K562 (cell line): ENCODE results near the gene C11orf52. TPM values are rescaled to one million over a fixed set of nuclear protein-coding genes. Genes with fewer than 3 reads are reported as not detected.

Experiments used
- CTBP1 ChIP-seq: fragments of 450-650 bp; IDR thresholded peaks from 2 replicates; pipeline ENCODE4 v1.6.1; 2016; ENCODE audit warnings: borderline replicate concordance
- ETV6 ChIP-seq, 3 experiments: fragments of 150-350 bp in 1 of 3; sonication (generic) in 1 of 3; formaldehyde crosslinking in 1 of 3; IDR thresholded peaks; 2 replicates each; pipeline versions ENCODE4 v1.6.1 to v1.8.0; 2014 to 2022; ENCODE audit warnings: borderline replicate concordance in 2 of 3, low read depth in 2 of 3, antibody characterized with exemption in 1 of 3, low read length in 1 of 3, mild to moderate bottlenecking in 1 of 3, missing genetic modification reagents in 1 of 3
- FOXK2 ChIP-seq, 2 experiments: fragments of 450-650 bp; IDR thresholded peaks in 1 of 2; conservative IDR thresholded peaks in 1 of 2; 2 replicates each; pipeline ENCODE4 v1.6.1; 2016; ENCODE audit warnings: low read depth in 2 of 2, mild to moderate bottlenecking in 1 of 2
- GMEB1 ChIP-seq: fragments of 250-450 bp; sonication (Bioruptor Pico); IDR thresholded peaks from 2 replicates; pipeline ENCODE4 v1.4.0; 2020; ENCODE audit warnings: mild to moderate bottlenecking
- HLTF ChIP-seq: fragments of 450-650 bp; IDR thresholded peaks from 2 replicates; pipeline ENCODE4 v1.6.1; 2016
- KDM1A ChIP-seq, 2 experiments: fragments of 450-650 bp; IDR thresholded peaks; 2 replicates each; pipeline ENCODE4 v1.6.1; 2016; ENCODE audit warnings: mild to moderate bottlenecking in 2 of 2
- L3MBTL2 ChIP-seq: fragments of 450-650 bp; IDR thresholded peaks from 2 replicates; pipeline ENCODE4 v1.6.1; 2016; ENCODE audit warnings: mild to moderate bottlenecking, moderate library complexity
- PCBP2 ChIP-seq: fragments of 200-400 bp; formaldehyde crosslinking; IDR thresholded peaks from 2 replicates; pipeline ENCODE4 v1.6.1; 2018; ENCODE audit warnings: low read length, low read depth, mild to moderate bottlenecking, moderate library complexity; ENCODE audit not compliant: poor library complexity, severe bottlenecking
- PHB ChIP-seq: fragments of 250-450 bp; sonication (Bioruptor Pico); IDR thresholded peaks from 2 replicates; pipeline ENCODE4 v1.5.0; 2021
- PHF20 ChIP-seq: fragments of 450-650 bp; IDR thresholded peaks from 2 replicates; pipeline ENCODE4 v1.6.1; 2018; ENCODE audit not compliant: partially characterized antibody
- PHF8 ChIP-seq: fragments of 200-600 bp; sonication (generic); IDR thresholded peaks from 2 replicates; pipeline ENCODE4 v1.6.1; 2012; ENCODE audit warnings: mixed run types, mild to moderate bottlenecking, inconsistent platforms, low read length, moderate library complexity, borderline replicate concordance
- RBFOX2 ChIP-seq: fragments of 200-400 bp; formaldehyde crosslinking; IDR thresholded peaks from 2 replicates; pipeline ENCODE4 v1.6.1; 2017; ENCODE audit warnings: low read depth, mild to moderate bottlenecking, low read length, moderate library complexity
- RFX1 ChIP-seq: fragments of 450-650 bp; IDR thresholded peaks from 2 replicates; pipeline ENCODE4 v1.6.1; 2016; ENCODE audit warnings: mild to moderate bottlenecking, moderate library complexity
- SIN3A ChIP-seq, 2 experiments: fragments of 150-350 bp in 1 of 2; IDR thresholded peaks; 2 replicates each; pipeline ENCODE4 v1.6.1; 2011 to 2016; ENCODE audit warnings: borderline replicate concordance in 2 of 2, low read depth in 2 of 2, low read length in 2 of 2, mild to moderate bottlenecking in 2 of 2, moderate library complexity in 2 of 2; ENCODE audit not compliant: control insufficient read depth in 1 of 2
- TCF7 ChIP-seq: sonication (generic); IDR thresholded peaks from 2 replicates; pipeline ENCODE4 v1.6.1; 2016; ENCODE audit warnings: antibody characterized with exemption, borderline replicate concordance
- XRCC5 ChIP-seq: fragments of 200-400 bp; formaldehyde crosslinking; IDR thresholded peaks from 2 replicates; pipeline ENCODE4 v1.6.1; 2017; ENCODE audit warnings: low read depth, mild to moderate bottlenecking, low read length
- ZBTB33 ChIP-seq: sonication (generic); formaldehyde crosslinking; IDR thresholded peaks from 2 replicates; pipeline ENCODE4 v1.8.1; 2023; ENCODE audit warnings: mild to moderate bottlenecking, missing genetic modification reagents
- ZFX ChIP-seq: sonication (generic); formaldehyde crosslinking; IDR thresholded peaks from 2 replicates; pipeline ENCODE4 v1.8.0; 2022; ENCODE audit warnings: mild to moderate bottlenecking, missing genetic modification reagents, moderate library complexity
- ZNF165 ChIP-seq: fragments of 250-450 bp; sonication (Bioruptor Pico); IDR thresholded peaks from 2 replicates; pipeline ENCODE4 v1.4.0; 2020; ENCODE audit warnings: borderline replicate concordance
- ZNF444 ChIP-seq: fragments of 250-450 bp; sonication (Bioruptor Pico); IDR thresholded peaks from 2 replicates; pipeline ENCODE4 v1.4.0; 2020; ENCODE audit warnings: mild to moderate bottlenecking, moderate library complexity
- ZNF589 ChIP-seq: fragments of 200-800 bp; sonication (Bioruptor generic); IDR thresholded peaks from 2 replicates; pipeline ENCODE4 v1.6.1; 2016; ENCODE audit warnings: low read depth, missing genetic modification characterization, missing compliant biosample characterization
- ZNF75A ChIP-seq: fragments of 450-650 bp; formaldehyde crosslinking; IDR thresholded peaks from 2 replicates; pipeline ENCODE4 v1.4.0; 2020; ENCODE audit warnings: mild to moderate bottlenecking
- polyA plus RNA-seq, 8 experiments: library from polyadenylated mRNA; depleted of rRNA in 4 of 8; stranded (reverse) in 5 of 8; unstranded in 3 of 8; fragments of >200 nt; fragmentation: Nextera tagmentation in 2 of 8; fragmentation: Illumina TruSeq in 1 of 8; extraction: Ambion mirVana in 2 of 8; extraction: Trizol in 1 of 8; gene quantifications; 2 replicates each; pipeline versions ENCODE4 v1.2.1 to v1.2.3, GENCODE V29; 2011 to 2014; ENCODE audit warnings: inconsistent platforms in 1 of 8, missing spikeins in 1 of 8
- total RNA-seq, 7 experiments: library from RNA; depleted of rRNA in 6 of 7; stranded (reverse); fragments of >200 nt in 6 of 7; fragmentation: Illumina TruSeq in 2 of 7; extraction: Trizol in 2 of 7; gene quantifications; 2 replicates each; pipeline versions ENCODE4 v1.2.1 to v1.2.3, GENCODE V29; 2011 to 2021; ENCODE audit warnings: low replicate concordance in 1 of 7

C11orf52 gene
- total and polyA plus RNA-seq, 9 of the 15 experiments (the other 6 are each of a cell fraction or from before 2014, with no cell fraction given) = 0.29 to 2.9 (median 1.0) TPM

- TF ChIP-seq ETV6 (IDR thresholded peaks at IDR 0.05; ENCODE audit: borderline replicate concordance in 1 of 2, low read depth in 2 of 2, low read length in 1 of 2) (no peak), ETV6 (CRISPR knock-in tag; IDR thresholded peaks at IDR 0.05; ENCODE audit: borderline replicate concordance) (no peak), ZFX (0 out of 2 replicates have a peak, but pooled peaks have one; percentile 18), ZNF165 (CRISPR knock-in tag) (no peak), KDM1A (IDR thresholded peaks at IDR 0.05) (no peak), RFX1 (peak; percentile 58), HLTF (no peak), RBFOX2 (peak; percentile 32; the same call in 1 of the 2 replicates), PHF8 (peak; percentile 27; the same call in 1 of the 2 replicates), FOXK2 (conservative IDR thresholded peaks at IDR 0.05 in 1 of 2, IDR thresholded peaks at IDR 0.05 in 1 of 2; ENCODE audit: low read depth in 2 of 2) (0 out of 4 replicates have a peak, but pooled peaks of 1 of the 2 experiments have one; percentile 19), PHB (CRISPR knock-in tag) (no peak), CTBP1 (peak; percentile 22; the same call in 1 of the 2 replicates), PHF20 (peak; percentile 47), GMEB1 (CRISPR knock-in tag) (no peak), PCBP2 (no peak), ZNF589 (CRISPR knock-in tag) (no peak), L3MBTL2 (peak; percentile 47), SIN3A (IDR thresholded peaks at IDR 0.05; ENCODE audit: borderline replicate concordance in 2 of 2, control insufficient read depth in 1 of 2, low read depth in 2 of 2, low read length in 2 of 2) (no peak), ZBTB33 (CRISPR knock-in tag) (peak; percentile 20; the same call in 1 of the 2 replicates), ZNF75A (no peak), TCF7 (no peak), XRCC5 (no peak), ZNF444 (CRISPR knock-in tag) (no peak)
These were observed at the start of gene C11orf52 (continued) for GRCh38 chr11:111918390-111919256.
